ENCODE measurements around the gene SRP54.
"Not testable (repeated sequence)": the region's sequence is repeated elsewhere in the genome, so short reads cannot be mapped to it uniquely, and the experiment has no call there.

The SRP54 gene

DNA sequence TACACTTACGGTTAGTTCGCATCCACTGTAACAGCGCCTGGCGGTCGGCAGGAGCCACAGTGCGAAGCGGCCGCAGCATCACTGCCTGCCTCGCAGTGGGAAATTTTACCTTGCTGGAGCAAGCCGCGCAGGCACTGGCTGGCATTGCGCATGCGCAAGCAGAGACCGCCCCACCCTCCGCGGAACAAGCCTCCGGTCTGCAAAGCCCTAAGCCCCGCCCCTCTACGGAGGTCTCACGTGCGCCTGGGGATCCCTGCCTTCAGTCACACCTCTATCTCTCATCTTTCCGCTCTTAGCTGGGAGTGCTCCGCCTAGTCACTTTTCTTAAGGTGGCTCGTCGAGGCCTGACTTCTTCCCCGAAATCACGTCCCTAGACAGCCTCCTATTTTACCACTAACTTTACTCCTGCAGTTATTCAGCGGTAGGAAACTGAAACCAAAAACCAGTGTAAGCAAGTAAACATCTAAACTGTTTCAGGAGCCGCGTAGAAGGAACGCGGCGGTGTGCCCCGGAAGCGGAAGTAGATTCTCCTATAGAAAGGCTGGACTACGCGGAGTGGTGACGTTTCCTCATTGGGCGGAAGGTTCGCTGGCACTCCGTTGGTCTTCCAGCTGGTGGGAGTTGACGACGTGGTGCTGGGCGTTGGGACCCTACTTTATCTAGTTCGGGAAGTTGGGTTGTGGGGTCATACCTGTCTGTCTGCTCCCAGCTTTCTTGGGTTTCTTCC lies at the start of gene SRP54:
Gene SRP54 (plus strand): TSS at position 572 of the 727 bp plus-strand sequence. CDS start 13,718 bp downstream, outside the sequence.
- peak; percentile 99 for DNase-seq (ENCODE audit: low read depth, low spot score)

GRCh38 chr14:34933301-34933700 lies 49.5 kb upstream of the SRP54 start:
- no peak for DNase-seq (ENCODE audit: low read depth, low spot score)

DNA sequence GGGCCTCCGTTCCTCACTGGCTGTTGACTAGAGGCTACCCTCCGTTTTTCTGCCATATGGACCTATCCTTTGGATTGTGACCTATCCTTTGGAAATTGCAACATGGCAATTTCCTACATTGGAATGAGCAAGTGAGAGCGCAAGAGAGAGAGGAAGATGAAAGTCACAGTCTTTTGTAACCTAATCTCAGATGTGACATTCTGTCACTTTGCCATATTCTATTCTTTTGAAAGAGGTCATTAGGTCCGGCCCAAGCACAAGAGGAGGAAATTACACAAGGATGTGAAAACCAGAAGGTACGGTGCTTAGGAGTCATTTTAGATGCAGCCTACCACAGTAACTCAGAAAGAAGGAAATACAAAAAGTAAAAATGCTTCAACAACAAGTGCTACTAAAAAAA lies 47.3 kb upstream of the SRP54 start:
- DNase-seq (ENCODE audit: low read depth, low spot score) = no peak

GRCh38 chr14:34937442-34937841 lies 45.4 kb upstream of the SRP54 start:
- no peak for DNase-seq (ENCODE audit: low read depth, low spot score)

DNA sequence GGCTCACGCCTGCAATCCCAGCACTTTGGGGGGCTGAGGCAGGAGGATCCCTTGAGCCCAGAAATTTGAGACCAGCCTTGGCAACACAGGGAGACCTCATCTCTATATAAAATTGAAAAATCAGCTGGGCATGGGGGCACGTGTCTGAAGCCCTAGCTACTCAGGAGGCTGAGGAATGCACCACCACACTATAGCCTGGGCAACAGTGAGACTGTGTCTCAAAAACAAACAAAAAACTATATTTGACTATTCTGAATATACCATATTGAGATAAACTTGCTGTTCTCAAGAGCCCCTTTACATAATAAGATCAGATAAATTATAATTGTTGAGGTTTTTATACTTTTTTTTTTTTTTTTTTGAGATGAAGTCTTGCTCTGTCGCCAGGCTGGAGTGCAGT lies 44.9 kb upstream of the SRP54 start:
- DNase-seq (ENCODE audit: low read depth, low spot score) = no peak

DNA sequence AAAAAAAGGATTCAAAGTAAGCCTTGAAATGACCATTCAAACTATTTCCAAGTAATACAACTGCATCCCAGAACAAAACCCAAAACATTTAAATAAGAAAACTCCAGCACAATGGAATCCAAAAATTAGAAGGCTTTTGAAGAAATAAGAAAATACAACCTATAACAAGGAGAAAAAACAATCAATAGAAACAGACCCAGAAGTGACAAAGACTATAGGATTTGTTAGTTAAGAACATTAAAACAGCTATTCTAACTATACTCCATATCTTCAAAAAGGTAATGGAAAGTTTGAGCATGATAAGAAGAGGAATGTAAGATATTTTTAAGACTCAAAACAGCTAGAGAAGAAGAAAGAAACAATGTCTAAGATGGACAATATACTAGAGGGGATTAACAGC lies 39.3 kb upstream of the SRP54 start:
- DNase-seq (ENCODE audit: low read depth, low spot score) = no peak

DNA sequence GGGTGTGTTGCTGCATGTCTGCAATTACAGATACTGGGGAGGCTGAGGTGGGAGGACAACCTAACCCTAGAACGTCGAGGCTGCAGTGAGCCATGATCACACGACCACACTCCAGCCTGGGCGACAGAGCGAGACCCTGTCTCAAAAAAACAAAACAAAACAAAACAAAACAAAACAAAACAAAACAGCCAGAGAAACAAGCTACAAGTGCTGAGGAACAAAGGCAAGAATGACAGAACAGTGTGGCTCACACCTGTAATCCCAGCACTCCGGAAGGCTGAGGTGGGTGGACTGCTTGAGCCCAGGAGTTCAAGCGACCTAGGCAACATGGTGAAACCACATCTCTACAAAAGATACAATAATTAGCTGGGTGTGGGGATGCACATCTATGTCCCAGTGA lies 38.0 kb upstream of the SRP54 start:
- no peak for DNase-seq (ENCODE audit: low read depth, low spot score)

DNA sequence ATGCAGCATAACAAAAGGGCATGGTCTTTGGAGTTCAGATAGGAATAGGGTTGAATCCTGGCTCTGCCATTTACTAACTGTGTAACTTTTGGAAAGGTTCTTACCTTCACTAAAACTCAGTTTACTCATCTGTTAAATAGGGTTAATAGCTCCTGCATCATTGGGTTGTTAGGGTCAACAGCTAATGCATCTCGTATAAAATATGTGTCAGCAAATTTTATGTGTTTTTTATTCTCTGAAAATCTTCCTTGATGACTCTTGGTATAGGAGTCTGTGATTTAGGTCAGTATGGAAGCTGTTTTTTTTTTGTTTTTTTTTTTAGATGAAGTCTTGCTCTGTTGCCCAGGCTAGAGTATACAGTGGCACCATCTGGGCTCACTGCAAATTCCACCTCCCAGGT lies 36.1 kb upstream of the SRP54 start:
- DNase-seq (ENCODE audit: low read depth, low spot score) = no peak

DNA sequence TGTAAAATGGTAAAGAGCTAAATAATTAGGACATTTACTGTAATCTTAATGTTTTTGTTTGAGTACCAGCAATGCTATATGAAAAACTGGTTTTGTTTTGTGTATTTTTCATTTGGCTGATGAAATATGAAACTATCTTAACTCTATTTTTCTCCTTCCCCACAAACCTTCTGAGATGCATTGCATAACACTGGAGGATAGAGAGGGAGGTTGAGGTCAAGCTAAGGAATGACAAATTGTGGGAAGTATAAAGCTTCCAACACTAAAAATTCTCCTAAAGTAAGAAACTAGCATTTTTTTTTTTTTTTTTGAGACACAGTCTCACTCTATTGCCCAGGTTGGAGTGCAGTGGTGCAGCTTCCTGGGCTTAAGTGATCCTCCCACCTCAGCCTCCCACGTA lies 31.5 kb upstream of the SRP54 start:
- DNase-seq (ENCODE audit: low read depth, low spot score) = no peak

DNA sequence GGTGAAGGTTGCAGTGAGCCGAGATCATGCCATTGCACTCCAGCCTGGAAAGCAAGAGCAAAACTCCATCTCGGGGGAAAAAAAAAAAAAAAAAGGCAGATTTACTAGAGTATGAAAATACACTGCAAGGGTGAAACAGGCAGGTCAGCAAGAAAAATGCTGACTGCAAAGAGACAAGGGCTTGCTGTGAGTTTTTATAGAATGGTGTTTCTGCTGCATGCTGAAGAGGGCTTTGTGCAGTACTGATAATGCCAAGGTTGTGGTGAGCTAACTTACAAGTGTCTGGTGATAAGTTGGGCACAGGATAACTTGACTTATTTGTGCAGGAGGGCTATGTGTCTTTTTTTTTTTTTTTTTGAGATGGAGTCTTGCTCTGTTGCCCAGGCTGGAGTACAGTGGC lies 25.9 kb upstream of the SRP54 start:
- no peak for DNase-seq (ENCODE audit: low read depth, low spot score)

DNA sequence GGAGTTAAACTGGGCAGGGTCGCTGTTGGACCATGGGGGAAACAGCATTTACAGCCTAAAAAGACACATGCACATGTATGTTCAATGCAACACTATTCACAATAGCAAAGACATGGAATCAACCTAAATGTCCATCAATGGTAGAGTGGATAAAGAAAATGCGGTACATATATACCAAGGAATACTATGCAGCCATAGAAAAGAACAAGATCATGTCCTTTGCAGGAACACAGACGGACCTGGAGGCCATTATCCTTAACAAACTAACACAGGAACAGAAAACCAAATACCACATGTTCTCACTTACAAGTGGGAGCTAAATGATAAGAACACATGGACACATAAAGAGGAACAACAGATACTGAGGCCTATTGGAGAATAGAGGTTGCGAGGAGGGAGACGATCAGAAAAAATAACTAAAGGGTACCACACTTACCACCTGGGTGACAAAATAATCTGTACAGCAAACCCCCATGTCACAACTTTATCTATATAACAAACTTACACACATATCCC lies 25.0 kb upstream of the SRP54 start:
- no peak for DNase-seq (ENCODE audit: low read depth, low spot score)

GRCh38 chr14:34962106-34962505 lies 20.7 kb upstream of the SRP54 start:
- DNase-seq (ENCODE audit: low read depth, low spot score) = not testable (repeated sequence)

- DNase-seq (ENCODE audit: low read depth, low spot score) = no peak
Measured at GRCh38 chr14:34964977-34965764, 17.6 kb upstream of the SRP54 start.

- no peak for DNase-seq (ENCODE audit: low read depth, low spot score)
Measured at GRCh38 chr14:34965912-34966311, 16.9 kb upstream of the SRP54 start.

DNA sequence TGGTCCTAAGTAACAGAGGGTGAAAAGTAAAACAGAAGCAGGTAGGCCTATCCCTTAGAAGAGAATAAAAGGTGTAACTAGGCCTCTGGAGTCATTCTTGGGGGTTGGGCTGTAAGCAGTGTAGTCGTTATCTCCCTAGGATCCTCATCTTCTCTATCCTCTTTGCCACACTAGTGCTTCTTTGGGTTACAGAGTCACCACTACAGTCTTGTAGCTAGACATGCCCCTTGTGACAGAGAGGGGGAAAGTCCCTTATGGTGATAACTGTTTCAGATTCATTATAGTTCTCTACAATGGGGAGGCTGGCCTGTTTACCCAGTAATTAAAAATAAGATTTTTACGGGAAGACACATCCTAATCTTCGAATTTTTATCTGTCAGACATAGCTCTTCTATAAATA lies 16.4 kb upstream of the SRP54 start:
- no peak for DNase-seq (ENCODE audit: low read depth, low spot score)

GRCh38 chr14:34970665-34971064 lies 12.1 kb upstream of the SRP54 start:
- DNase-seq (ENCODE audit: low read depth, low spot score) = no peak

- DNase-seq (ENCODE audit: low read depth, low spot score) = no peak
Measured at GRCh38 chr14:34971381-34971780, 11.4 kb upstream of the SRP54 start.

GRCh38 chr14:34971801-34972200 lies 11.0 kb upstream of the SRP54 start:
- DNase-seq (ENCODE audit: low read depth, low spot score) = no peak

GRCh38 chr14:34978444-34978843 lies 4.3 kb upstream of the SRP54 start:
- no peak for DNase-seq (ENCODE audit: low read depth, low spot score)

- DNase-seq (ENCODE audit: low read depth, low spot score) = no peak
Measured at GRCh38 chr14:34980337-34980900, 2.4 kb upstream of the SRP54 start.

DNA sequence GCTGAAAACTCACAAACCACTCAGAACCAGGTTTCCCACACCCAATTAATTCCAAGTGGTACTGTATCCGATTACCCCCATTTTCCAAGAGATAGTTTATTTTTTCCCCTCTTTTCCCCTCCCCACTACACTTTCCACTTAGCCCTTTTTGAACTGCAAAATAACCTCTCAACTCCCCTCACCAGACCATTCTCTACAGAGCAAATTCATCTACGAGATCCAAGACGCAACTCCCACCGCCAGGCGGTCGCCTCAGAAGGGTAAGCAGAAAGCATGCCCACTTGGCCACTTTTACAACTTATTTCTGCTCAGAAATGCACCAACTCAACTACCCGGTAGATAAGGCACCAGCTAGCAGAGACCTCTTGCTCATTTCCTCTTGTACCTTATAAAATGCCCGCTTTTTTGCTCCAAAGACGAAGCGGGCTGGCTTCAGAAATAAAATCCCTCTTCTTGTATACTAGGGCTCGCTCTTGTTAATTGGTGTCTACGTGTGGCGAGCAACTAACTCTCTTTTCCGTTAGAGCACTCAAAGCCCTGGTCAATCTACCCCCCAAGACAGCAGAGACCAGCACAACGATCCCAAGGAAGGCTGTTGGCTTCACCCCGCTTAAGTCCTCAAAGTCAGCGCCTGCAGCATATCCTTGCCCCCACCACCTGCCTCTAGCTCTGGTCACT lies 910 bp upstream of the SRP54 start:
- peak; percentile 10 for DNase-seq (ENCODE audit: low read depth, low spot score)

DNA sequence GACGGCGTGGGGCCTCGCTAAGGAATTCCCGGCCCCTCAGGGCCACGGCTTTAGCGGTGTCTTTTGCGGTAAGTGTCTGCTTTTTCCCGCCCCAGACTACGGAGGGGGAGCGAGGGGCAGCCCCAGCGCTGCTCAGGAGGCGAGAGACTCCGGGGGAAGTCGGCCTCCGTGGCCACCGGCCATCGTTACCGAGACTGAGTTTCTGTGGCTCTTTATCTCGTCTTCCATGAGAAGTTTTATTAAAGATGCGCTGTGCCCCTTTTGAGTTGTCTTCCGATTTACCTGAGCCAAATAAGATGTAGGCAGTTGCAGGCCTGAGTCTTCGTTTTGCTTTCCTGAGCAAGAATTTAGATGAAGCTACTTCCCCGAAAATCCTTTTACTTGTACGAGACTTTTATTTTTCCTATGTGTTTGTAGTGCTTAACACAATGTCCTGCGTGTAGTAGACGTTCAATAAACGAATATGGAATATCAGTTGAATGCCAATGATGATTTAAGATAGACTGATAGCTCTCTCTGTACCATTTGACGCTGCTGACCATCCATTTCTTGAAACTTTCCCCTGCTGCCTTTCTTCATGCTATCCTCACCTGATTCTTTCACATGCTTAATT lies 462 bp downstream of the SRP54 start:
- DNase-seq (ENCODE audit: low read depth, low spot score) = no peak
